ENCODE measurements around the gene VPS11. TPM values are rescaled to one million over a fixed set of nuclear protein-coding genes. Genes with fewer than 3 reads are reported as not detected.
A peak's percentile ranks its signal among the peaks of the same experiment; 100 is the strongest.

VPS11 gene
- total and polyA plus RNA-seq, 12 donors = 15.7 to 44.2 (median 22.5) TPM

DNA sequence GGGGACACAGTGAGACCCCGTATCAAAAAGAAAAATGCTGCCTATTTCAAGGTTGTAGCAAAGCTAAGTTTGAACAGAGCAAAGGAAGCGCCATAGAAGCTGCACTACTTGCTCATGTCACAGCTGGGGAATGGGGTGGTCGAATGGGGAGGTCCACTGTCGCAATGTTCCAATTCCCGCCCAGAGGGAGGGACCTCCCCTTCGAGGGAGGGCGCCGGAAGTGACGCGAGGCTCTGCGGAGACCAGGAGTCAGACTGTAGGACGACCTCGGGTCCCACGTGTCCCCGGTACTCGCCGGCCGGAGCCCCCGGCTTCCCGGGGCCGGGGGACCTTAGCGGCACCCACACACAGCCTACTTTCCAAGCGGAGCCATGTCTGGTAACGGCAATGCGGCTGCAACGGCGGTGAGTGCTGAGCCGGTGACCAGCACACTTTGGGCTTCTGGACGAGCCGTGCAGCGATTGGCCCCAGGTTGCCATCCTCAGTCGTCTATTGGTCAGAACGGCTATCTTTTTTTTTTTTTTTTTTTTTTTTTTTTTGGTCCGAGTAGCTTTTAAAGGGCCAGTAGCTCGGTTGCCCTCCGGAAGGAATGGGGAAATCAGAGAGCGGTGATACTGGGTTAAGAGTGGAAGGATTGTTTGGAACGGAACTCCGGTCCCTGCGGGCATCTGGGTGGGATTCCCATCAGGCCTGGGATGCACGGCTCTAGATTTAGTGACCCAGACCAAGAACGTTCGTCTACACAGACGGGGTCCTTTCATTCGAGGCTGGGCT is 17.2 kb downstream of the VPS11 start, which contains the start of gene HMBS:
Gene HMBS, plus strand, starts transcription at position 219 of the 774 bp plus-strand sequence. Its CDS starts 153 bp downstream, at position 372.
- peak within 1 kb of the TSS; percentile 65 to 97 (median 90) for H3K27ac ChIP-seq
- H3K4me3 ChIP-seq = peak within 1 kb of the TSS; percentile 45 to 94 (median 66)
- DNase-seq = peak; percentile 92 to 94
- 0 to 1% methylated on average over 45 of the region's 45 CpGs for WGBS, 2 donors
- peaks cover 4 to 43% (median 16%) of the 10 kb centered on the region in 9 donors for H3K4me1 ChIP-seq
- H3K27me3 ChIP-seq = no peaks in the 10 kb centered on the region
- H3K9me3 ChIP-seq = no peaks in the 10 kb centered on the region
- TF ChIP-seq, protein P1, sequence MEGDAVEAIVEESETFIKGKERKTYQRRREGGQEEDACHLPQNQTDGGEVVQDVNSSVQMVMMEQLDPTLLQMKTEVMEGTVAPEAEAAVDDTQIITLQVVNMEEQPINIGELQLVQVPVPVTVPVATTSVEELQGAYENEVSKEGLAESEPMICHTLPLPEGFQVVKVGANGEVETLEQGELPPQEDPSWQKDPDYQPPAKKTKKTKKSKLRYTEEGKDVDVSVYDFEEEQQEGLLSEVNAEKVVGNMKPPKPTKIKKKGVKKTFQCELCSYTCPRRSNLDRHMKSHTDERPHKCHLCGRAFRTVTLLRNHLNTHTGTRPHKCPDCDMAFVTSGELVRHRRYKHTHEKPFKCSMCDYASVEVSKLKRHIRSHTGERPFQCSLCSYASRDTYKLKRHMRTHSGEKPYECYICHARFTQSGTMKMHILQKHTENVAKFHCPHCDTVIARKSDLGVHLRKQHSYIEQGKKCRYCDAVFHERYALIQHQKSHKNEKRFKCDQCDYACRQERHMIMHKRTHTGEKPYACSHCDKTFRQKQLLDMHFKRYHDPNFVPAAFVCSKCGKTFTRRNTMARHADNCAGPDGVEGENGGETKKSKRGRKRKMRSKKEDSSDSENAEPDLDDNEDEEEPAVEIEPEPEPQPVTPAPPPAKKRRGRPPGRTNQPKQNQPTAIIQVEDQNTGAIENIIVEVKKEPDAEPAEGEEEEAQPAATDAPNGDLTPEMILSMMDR (IDR thresholded peaks at IDR 0.05) = no peak
- peaks cover 0 to 36% (median 21%) of the 10 kb centered on the region in 9 donors for H3K36me3 ChIP-seq
- intact Hi-C loops (cut with DNase I) = no loop called here
- ATAC-seq = peak; percentile 95 to 98 (median 98)

DNA sequence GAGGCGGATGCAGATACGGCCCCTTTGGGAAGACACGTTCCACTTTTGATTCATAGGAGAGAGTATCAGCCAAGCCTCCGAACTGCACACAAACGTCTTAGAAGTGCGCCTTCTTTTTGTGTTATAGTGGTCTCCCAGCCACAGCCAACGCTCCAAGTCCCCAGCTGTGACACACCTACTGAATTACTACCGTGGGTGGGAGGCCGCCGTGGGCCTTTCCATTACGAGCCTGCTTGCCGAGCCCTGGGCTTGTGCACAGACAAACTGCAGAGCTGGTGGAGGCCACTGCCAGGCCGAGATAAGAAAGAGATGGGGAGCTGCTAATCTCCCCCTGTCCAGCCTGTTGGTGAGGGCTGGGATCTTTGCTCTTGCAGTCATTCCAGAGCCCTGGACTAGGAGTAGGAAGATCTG is 17.8 kb downstream of the VPS11 start:
- DNase-seq (no peak), ATAC-seq (peak in 3 of 8 donors; percentile 1 to 18 (median 2))
- intact Hi-C loops (cut with DNase I) = no loop called here
- TF ChIP-seq, protein P1 (IDR thresholded peaks at IDR 0.05) = no peak
- no peaks in the 10 kb centered on the region for H3K27me3 ChIP-seq
- H3K27ac ChIP-seq = peak overlapping the region; percentile 65 to 97 (median 90)
- H3K9me3 ChIP-seq = no peaks in the 10 kb centered on the region
- peak overlapping the region; percentile 45 to 94 (median 66) for H3K4me3 ChIP-seq
- 2% methylated on average over 13 of the region's 13 CpGs for WGBS, 2 donors
- H3K4me1 ChIP-seq = peaks cover 4 to 48% (median 16%) of the 10 kb centered on the region in 9 donors
- H3K36me3 ChIP-seq = peaks cover 0 to 35% (median 17%) of the 10 kb centered on the region in 9 donors

DNA sequence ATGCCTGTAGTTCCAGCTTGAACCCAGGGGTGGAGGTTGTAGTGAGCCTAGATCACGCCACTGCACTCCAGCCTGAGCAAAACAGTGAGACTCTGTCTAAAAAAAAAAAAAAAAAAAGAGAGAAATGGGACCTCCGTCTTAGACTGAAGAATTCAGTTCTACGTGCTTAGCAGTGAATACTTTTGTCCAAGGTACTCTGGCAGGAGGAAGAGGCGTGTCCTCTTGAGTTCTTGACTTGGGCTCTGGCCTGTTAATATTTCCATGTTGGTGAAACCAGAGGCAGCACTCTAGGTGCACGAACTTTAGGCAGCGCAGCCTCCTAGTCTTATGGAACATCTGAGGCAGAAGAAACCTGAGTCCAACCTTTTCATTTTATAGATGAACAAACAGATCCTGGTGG is 19.5 kb downstream of the VPS11 start:
- H3K36me3 ChIP-seq = peaks cover 0 to 33% (median 6%) of the 10 kb centered on the region in 9 donors
- H3K4me1 ChIP-seq = peaks cover 4 to 42% (median 16%) of the 10 kb centered on the region in 9 donors
- TF ChIP-seq, protein P1 (IDR thresholded peaks at IDR 0.05) = no peak
- no peak overlapping the region for H3K27ac ChIP-seq
- no peaks in the 10 kb centered on the region for H3K27me3 ChIP-seq
- DNase-seq (no peak), ATAC-seq (no peak)
- no peak overlapping the region for H3K4me3 ChIP-seq
- 88 to 92% methylated on average over 6 of the region's 6 CpGs for WGBS, 2 donors
- H3K9me3 ChIP-seq = no peaks in the 10 kb centered on the region
- intact Hi-C loops (cut with DNase I) = no loop called here

DNA sequence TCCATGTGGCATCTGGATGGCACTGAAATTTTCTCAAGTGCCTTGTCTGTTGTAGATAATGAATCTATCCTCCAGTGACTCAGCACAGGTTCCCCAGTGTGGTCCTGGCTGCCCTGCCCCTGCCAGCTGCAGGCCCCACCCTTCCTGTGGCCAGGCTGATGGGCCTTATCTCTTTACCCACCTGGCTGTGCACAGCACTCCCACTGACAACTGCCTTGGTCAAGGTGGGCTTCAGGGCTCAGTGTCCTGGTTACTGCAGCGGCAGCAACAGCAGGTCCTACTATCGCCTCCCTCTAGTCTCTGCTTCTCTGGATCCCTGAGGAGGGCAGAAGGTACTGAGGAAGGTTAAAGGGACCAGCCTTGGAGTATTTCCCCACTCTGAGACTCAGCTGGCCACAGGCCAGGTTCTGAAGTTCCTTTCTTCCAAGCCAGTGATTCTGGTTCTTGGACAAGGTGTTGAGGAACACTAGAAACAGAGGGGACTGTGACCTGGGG is 20.2 kb downstream of the VPS11 start:
- 92 to 96% methylated on average over 2 of the region's 2 CpGs for WGBS, 2 donors
- H3K9me3 ChIP-seq = no peaks in the 10 kb centered on the region
- intact Hi-C loops (cut with DNase I) = no loop called here
- no peak overlapping the region for H3K27ac ChIP-seq
- TF ChIP-seq, protein P1 (IDR thresholded peaks at IDR 0.05) = no peak
- ATAC-seq (no peak), DNase-seq (no peak)
- H3K36me3 ChIP-seq = peaks cover 0 to 33% (median 3%) of the 10 kb centered on the region in 9 donors
- peaks cover 4 to 43% (median 20%) of the 10 kb centered on the region in 9 donors for H3K4me1 ChIP-seq
- H3K4me3 ChIP-seq = no peak overlapping the region
- no peaks in the 10 kb centered on the region for H3K27me3 ChIP-seq
